LNCAP (cell line): Measurements from ENCODE around the gene DHRS13.
A peak's percentile ranks its signal among the peaks of the same experiment; 100 is the strongest.

Source experiments
- CTCF ChIP-seq: fragments of 450-650 bp; IDR thresholded peaks from 2 replicates; pipeline ENCODE4 v1.5.1; 2017; ENCODE audit warnings: mild to moderate bottlenecking

Gene DHRS13

GRCh38 chr17:28848667-28849066, 54.2 kb downstream of the DHRS13 start:
- TF ChIP-seq CTCF, result peak; percentile 44; the same call in 1 of the 2 replicates
